CD14-positive monocyte (primary cell): ENCODE results near the gene RAPGEF1. TPM values are rescaled to one million over a fixed set of nuclear protein-coding genes. Genes with fewer than 3 reads are reported as not detected.

Experiments used
- DNase-seq, 3 donors: peaks; one replicate each; pipeline ENCODE4 v3.0.0-alpha.2; 2011 to 2022
- H2AFZ ChIP-seq: 2 replicates; pipeline ENCODE4 v1.6.0; 2012; ENCODE audit warnings: mild to moderate bottlenecking, low read depth, low read length, inconsistent platforms; ENCODE audit not compliant: insufficient read depth, poor library complexity, severe bottlenecking
- H3K27ac ChIP-seq, 2 donors: 1 replicate in 1 of 2; 2 replicates in 1 of 2; pipeline ENCODE4 v1.5.1; 2012 to 2013; ENCODE audit warnings: low read length in 2 of 2, control low read depth in 1 of 2, inconsistent platforms in 1 of 2, low read depth in 1 of 2, mild to moderate bottlenecking in 1 of 2
- H3K27me3 ChIP-seq, 2 donors: one replicate each; pipeline versions ENCODE4 v1.6.0 to v1.6.1; 2011 to 2013; ENCODE audit warnings: low read length in 2 of 2; ENCODE audit not compliant: control insufficient read depth in 2 of 2, insufficient read depth in 2 of 2
- H3K36me3 ChIP-seq, 2 donors: replicated peaks in 1 of 2; 1 replicate in 1 of 2; 2 replicates in 1 of 2; pipeline versions ENCODE4 v1.5.1 to v1.6.1; 2012 to 2013; ENCODE audit warnings: low read length in 2 of 2, control low read depth in 1 of 2, inconsistent platforms in 1 of 2, mild to moderate bottlenecking in 1 of 2; ENCODE audit not compliant: insufficient read depth in 2 of 2, control insufficient read depth in 1 of 2
- H3K4me1 ChIP-seq, 2 donors: 1 replicate in 1 of 2; 2 replicates in 1 of 2; pipeline versions ENCODE4 v1.5.1 to v1.6.1; 2012 to 2013; ENCODE audit warnings: low read length in 2 of 2, control low read depth in 1 of 2, inconsistent platforms in 1 of 2, mild to moderate bottlenecking in 1 of 2, moderate library complexity in 1 of 2; ENCODE audit not compliant: insufficient read depth in 2 of 2, control insufficient read depth in 1 of 2
- H3K4me2 ChIP-seq: replicated peaks from 2 replicates; pipeline ENCODE3; 2012; ENCODE audit warnings: low read length, moderate library complexity, mild to moderate bottlenecking; ENCODE audit not compliant: poor library complexity, severe bottlenecking; ENCODE audit errors: extremely low read depth
- H3K4me3 ChIP-seq, 3 experiments: fragments of 200-600 bp in 1 of 3; sonication (generic) in 1 of 3; replicated peaks in 1 of 3; 1 replicate in 2 of 3; 2 replicates in 1 of 3; pipeline ENCODE4 v1.5.1; 2011 to 2013; ENCODE audit warnings: low read length in 3 of 3, mild to moderate bottlenecking in 3 of 3, control low read depth in 2 of 3, low read depth in 2 of 3, inconsistent platforms in 1 of 3, moderate library complexity in 1 of 3
- H3K79me2 ChIP-seq: 2 replicates; pipeline ENCODE4 v1.6.0; 2012; ENCODE audit warnings: mild to moderate bottlenecking, control low read depth, inconsistent platforms, low read length, moderate library complexity; ENCODE audit not compliant: insufficient read depth
- H3K9ac ChIP-seq: 2 replicates; pipeline ENCODE4 v1.6.0; 2017; ENCODE audit warnings: low read length, mild to moderate bottlenecking; ENCODE audit not compliant: insufficient read depth, poor library complexity, severe bottlenecking
- H3K9me3 ChIP-seq, 2 donors: replicated peaks in 1 of 2; 1 replicate in 1 of 2; 2 replicates in 1 of 2; pipeline versions ENCODE4 v1.5.1 to v1.6.1; 2012 to 2013; ENCODE audit warnings: low read length in 2 of 2, control low read depth in 1 of 2; ENCODE audit not compliant: control insufficient read depth in 1 of 2, insufficient read depth in 1 of 2
- H4K20me1 ChIP-seq: 2 replicates; pipeline ENCODE4 v1.6.0; 2012; ENCODE audit warnings: mild to moderate bottlenecking, low read length, control low read depth, moderate library complexity; ENCODE audit not compliant: insufficient read depth
- H3K27ac Mint-ChIP-seq, 7 donors: one replicate each; pipeline ENCODE4 v1.8.0; 2020; ENCODE audit warnings: mild to moderate bottlenecking in 7 of 7, mixed read lengths in 7 of 7, moderate library complexity in 6 of 7, inconsistent platforms in 2 of 7
- H3K27me3 Mint-ChIP-seq, 3 donors: one replicate each; pipeline ENCODE4 v1.8.0; 2021 to 2022; ENCODE audit warnings: low read depth in 3 of 3, mild to moderate bottlenecking in 3 of 3, mixed read lengths in 3 of 3, moderate library complexity in 3 of 3, inconsistent platforms in 1 of 3
- H3K36me3 Mint-ChIP-seq, 2 donors: one replicate each; pipeline ENCODE4 v1.8.0; 2020; ENCODE audit warnings: mixed read lengths in 2 of 2, inconsistent platforms in 1 of 2, mild to moderate bottlenecking in 1 of 2
- H3K4me1 Mint-ChIP-seq: one replicate; pipeline ENCODE4 v1.8.0; 2020; ENCODE audit warnings: mild to moderate bottlenecking, mixed read lengths
- H3K4me3 Mint-ChIP-seq, 2 donors: one replicate each; pipeline ENCODE4 v1.8.0; 2020; ENCODE audit warnings: mild to moderate bottlenecking in 2 of 2, mixed read lengths in 2 of 2, moderate library complexity in 1 of 2
- H3K9me3 Mint-ChIP-seq, 7 donors: one replicate each; pipeline ENCODE4 v1.8.0; 2020 to 2022; ENCODE audit warnings: mixed read lengths in 7 of 7, mild to moderate bottlenecking in 6 of 7, moderate library complexity in 6 of 7, inconsistent platforms in 2 of 7
- CTCF ChIP-seq: fragments of 200-600 bp; IDR thresholded peaks from one replicate; pipeline ENCODE4 v1.8.0; 2022; ENCODE audit warnings: antibody characterized with exemption, mild to moderate bottlenecking
- WGBS: methylation state at CpG from one replicate; pipeline ENCODE4 v1.1.5; 2013; ENCODE audit warnings: missing lambda C conversion rate; ENCODE audit not compliant: insufficient coverage; 5-methylcytosine and 5-hydroxymethylcytosine counted together
- intact Hi-C, 2 donors: fragments of 100-400 bp; cut with micrococcal nuclease; formaldehyde crosslinking; loops; one replicate each; pipeline versions ENCODE4 v1.15.0 to v1.15.1; 2023
- polyA plus RNA-seq, 3 donors: library from polyadenylated mRNA; depleted of rRNA in 1 of 3; unstranded in 2 of 3; stranded (reverse) in 1 of 3; fragments of 300-500 nt in 2 of 3; fragments of >200 nt in 1 of 3; fragmentation: Illumina TruSeq in 2 of 3; gene quantifications; 1 replicate in 2 of 3; 2 replicates in 1 of 3; pipeline ENCODE4 v1.2.3, GENCODE V29; 2012 to 2021

RAPGEF1 gene
- polyA plus RNA-seq, 3 donors = 1.7 to 71.7 (median 3.0) TPM

- Histone ChIP-seq H3K9me3 (no peaks in the 10 kb centered on the region), H3K79me2 (peaks cover 99% of the 10 kb centered on the region), H3K27me3 (no peaks in the 10 kb centered on the region), H3K36me3 (peaks cover 0 to 5% of the 10 kb centered on the region in 2 donors), H3K9ac (no peak overlapping the region), H3K27ac (no peak overlapping the region), H2AFZ (no peak overlapping the region), H3K4me2 (no peak overlapping the region), H3K4me3 (no peak overlapping the region), H4K20me1 (no peaks in the 10 kb centered on the region), H3K4me1 (peaks cover 16 to 29% of the 10 kb centered on the region in 2 donors)
- no peaks in the 10 kb centered on the region for H3K27me3 Mint-ChIP-seq
- 71% methylated on average over 4 of the region's 7 CpGs for WGBS
- H3K9me3 Mint-ChIP-seq = no peaks in the 10 kb centered on the region
- intact Hi-C loops = no loop called here
- H3K4me3 Mint-ChIP-seq = no peak overlapping the region
- H3K27ac Mint-ChIP-seq = no peak overlapping the region
- peaks cover 53% of the 10 kb centered on the region for H3K4me1 Mint-ChIP-seq
- no peak for TF ChIP-seq CTCF
- DNase-seq = no peak
- peaks cover 6 to 36% of the 10 kb centered on the region in 2 donors for H3K36me3 Mint-ChIP-seq
These were observed 47.0 kb downstream of the RAPGEF1 start for GRCh38 chr9:131692612-131693562.

- Mint-ChIP-seq H3K4me1 (peaks cover 45% of the 10 kb centered on the region), H3K4me3 (no peak overlapping the region), H3K9me3 (no peaks in the 10 kb centered on the region), H3K27ac (peak overlapping the region in 1 of 7 donors; percentile 21), H3K36me3 (peaks cover 6 to 31% of the 10 kb centered on the region in 2 donors), H3K27me3 (no peaks in the 10 kb centered on the region)
- intact Hi-C loops = no loop called here
- no peaks in the 10 kb centered on the region for H3K9me3 ChIP-seq
- DNase-seq = no peak
- no peak overlapping the region for H3K4me2 ChIP-seq
- H3K27me3 ChIP-seq = no peaks in the 10 kb centered on the region
- H3K36me3 ChIP-seq = peaks cover 0 to 5% of the 10 kb centered on the region in 2 donors
- no peak for TF ChIP-seq CTCF
- H3K4me1 ChIP-seq = peaks cover 8 to 21% of the 10 kb centered on the region in 2 donors
- no peak overlapping the region for H2AFZ ChIP-seq
- 93% methylated on average over 2 of the region's 7 CpGs for WGBS
- no peak overlapping the region for H3K4me3 ChIP-seq
- H3K9ac ChIP-seq = no peak overlapping the region
- H4K20me1 ChIP-seq = no peaks in the 10 kb centered on the region
- H3K27ac ChIP-seq = no peak overlapping the region
- H3K79me2 ChIP-seq = peaks cover 99% of the 10 kb centered on the region
These were observed 47.8 kb downstream of the RAPGEF1 start for GRCh38 chr9:131691969-131692611.
